GM12872 (cell line): ENCODE measurements around the gene C17orf50.

ENCODE experiments used
- CTCF ChIP-seq: IDR thresholded peaks from 3 replicates; pipeline ENCODE4 v1.5.1; 2011; ENCODE audit warnings: low read depth, mild to moderate bottlenecking, low read length, moderate library complexity; ENCODE audit not compliant: insufficient read depth

The C17orf50 gene

GRCh38 chr17:35769895-35770486 lies 9.3 kb downstream of the C17orf50 start:
- TF ChIP-seq CTCF, result peak; percentile 33; the same call in 2 of the 3 replicates

GRCh38 chr17:35773129-35773528 lies 12.4 kb downstream of the C17orf50 start:
- no peak for TF ChIP-seq CTCF

GRCh38 chr17:35773679-35774425 lies 13.2 kb downstream of the C17orf50 start:
- TF ChIP-seq CTCF, result no peak

GRCh38 chr17:35774499-35774898 lies 13.8 kb downstream of the C17orf50 start:
- no peak for TF ChIP-seq CTCF

GRCh38 chr17:35775039-35775438 lies 14.4 kb downstream of the C17orf50 start:
- no peak for TF ChIP-seq CTCF

GRCh38 chr17:35775583-35775982 lies 14.9 kb downstream of the C17orf50 start:
- TF ChIP-seq CTCF, result no peak

GRCh38 chr17:35778641-35779196 lies 18.0 kb downstream of the C17orf50 start:
- no peak for TF ChIP-seq CTCF
